ENCODE data around the gene UBE2H.
A peak's percentile ranks its signal among the peaks of the same experiment; 100 is the strongest.

DNA sequence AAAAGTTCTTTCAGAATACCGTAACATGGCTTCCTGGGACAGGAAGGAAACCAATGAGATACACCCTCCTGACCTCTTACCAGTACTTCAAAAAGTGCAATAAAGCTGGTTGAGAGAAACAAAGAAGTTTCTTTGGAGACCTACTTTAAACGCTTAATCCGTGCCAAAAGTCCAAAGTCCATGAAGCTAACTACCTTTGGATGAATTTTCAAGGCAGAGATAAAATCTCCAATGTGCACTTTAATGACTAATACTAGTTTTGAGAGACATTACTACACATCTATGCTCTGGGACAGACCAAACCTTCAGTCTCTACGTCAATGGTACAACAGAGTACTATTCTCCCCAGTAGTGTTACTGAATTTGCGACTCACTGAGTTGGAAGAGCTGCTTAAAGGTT lies 46.1 kb downstream of the UBE2H start:
- TF ChIP-seq, protein P1, sequence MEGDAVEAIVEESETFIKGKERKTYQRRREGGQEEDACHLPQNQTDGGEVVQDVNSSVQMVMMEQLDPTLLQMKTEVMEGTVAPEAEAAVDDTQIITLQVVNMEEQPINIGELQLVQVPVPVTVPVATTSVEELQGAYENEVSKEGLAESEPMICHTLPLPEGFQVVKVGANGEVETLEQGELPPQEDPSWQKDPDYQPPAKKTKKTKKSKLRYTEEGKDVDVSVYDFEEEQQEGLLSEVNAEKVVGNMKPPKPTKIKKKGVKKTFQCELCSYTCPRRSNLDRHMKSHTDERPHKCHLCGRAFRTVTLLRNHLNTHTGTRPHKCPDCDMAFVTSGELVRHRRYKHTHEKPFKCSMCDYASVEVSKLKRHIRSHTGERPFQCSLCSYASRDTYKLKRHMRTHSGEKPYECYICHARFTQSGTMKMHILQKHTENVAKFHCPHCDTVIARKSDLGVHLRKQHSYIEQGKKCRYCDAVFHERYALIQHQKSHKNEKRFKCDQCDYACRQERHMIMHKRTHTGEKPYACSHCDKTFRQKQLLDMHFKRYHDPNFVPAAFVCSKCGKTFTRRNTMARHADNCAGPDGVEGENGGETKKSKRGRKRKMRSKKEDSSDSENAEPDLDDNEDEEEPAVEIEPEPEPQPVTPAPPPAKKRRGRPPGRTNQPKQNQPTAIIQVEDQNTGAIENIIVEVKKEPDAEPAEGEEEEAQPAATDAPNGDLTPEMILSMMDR (IDR thresholded peaks at IDR 0.05), result no peak
- peak in 1 of 3 donors; percentile 22 for TF ChIP-seq POLR2A (IDR thresholded peaks at IDR 0.05)

Data from body of pancreas (tissue), 4 donors.